ENCODE data around the gene MED19.

The MED19 gene

DNA sequence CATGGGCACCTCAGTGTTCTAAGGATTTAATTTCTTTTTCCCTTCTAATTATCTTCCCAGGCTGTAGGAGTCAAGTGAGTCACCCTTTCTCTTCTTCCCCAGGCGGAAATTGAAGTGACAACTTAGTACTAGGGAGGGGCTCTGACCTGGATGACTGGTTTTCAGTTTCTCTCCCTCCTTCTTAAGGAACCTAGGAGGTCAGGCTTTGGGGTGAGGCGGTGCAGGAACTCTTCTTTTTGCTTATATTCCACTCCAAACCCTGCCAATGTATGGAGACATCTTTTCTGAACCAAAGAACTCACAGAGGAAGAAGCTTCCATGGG lies 31.5 kb downstream of the MED19 start:
- peak; percentile 28 for DNase-seq (ENCODE audit: low read depth)
- TF ChIP-seq, protein P1, sequence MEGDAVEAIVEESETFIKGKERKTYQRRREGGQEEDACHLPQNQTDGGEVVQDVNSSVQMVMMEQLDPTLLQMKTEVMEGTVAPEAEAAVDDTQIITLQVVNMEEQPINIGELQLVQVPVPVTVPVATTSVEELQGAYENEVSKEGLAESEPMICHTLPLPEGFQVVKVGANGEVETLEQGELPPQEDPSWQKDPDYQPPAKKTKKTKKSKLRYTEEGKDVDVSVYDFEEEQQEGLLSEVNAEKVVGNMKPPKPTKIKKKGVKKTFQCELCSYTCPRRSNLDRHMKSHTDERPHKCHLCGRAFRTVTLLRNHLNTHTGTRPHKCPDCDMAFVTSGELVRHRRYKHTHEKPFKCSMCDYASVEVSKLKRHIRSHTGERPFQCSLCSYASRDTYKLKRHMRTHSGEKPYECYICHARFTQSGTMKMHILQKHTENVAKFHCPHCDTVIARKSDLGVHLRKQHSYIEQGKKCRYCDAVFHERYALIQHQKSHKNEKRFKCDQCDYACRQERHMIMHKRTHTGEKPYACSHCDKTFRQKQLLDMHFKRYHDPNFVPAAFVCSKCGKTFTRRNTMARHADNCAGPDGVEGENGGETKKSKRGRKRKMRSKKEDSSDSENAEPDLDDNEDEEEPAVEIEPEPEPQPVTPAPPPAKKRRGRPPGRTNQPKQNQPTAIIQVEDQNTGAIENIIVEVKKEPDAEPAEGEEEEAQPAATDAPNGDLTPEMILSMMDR (IDR thresholded peaks at IDR 0.05; ENCODE audit: low read length, missing control alignments), result no peak
- H3K4me3 ChIP-seq (replicated peaks; ENCODE audit: low read depth, low read length), result no peak overlapping the region

DNA sequence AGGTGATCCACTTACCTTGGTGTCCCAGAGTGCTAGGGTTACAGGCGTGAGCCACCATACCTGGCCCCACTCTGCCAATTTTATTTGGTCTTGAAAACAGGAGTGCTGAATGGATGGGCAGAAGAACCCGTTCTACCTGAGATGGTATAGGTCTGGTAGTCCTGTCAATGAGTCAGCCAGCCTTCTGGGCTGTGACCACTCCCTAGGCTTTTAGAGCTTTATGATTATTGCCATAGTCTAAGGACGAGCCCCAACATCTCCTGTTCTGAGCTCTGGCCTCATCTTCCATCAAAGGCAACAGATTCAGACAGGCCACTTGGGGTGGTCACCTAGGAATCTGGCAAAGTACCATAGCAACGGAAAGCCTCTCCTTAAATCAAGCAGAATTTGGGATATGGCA lies 32.6 kb downstream of the MED19 start:
- TF ChIP-seq, protein P1 (IDR thresholded peaks at IDR 0.05; ENCODE audit: low read length, missing control alignments), result no peak

DNA sequence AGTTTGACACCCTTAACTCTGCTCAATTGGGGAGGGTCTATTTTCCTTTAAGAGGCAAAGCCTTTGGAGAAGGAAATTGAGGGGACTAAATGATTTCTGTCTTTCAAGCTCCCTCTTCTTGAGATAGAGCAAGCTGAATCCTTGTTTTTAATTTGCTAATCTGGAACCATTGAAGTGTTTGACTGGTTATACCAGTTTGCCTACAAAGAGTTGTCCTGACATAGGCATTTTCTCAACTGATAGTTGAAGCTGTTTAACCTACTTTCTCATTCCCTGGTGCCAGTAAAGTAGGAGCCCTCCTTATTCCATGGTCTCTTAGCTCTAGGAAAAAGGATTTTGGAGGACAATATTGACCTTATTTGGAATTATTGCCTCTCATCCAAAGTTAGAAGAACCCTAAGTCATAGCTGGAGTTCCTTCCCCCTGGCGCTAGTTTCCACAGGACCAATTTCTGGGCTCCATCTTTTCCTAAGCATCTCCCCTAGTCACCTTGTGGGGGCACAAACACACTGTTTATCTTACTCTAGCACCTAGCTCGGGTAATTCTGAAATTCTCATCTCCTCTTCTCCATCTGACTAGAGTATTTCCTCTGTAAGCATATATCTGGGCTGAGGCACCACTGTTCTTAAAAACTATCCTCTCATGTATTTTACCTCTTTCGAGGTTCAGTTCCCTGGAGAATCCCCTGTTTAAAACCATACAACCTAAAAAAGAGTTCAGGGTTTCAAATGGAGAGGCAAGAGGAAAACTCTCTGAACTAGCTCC lies 36.7 kb downstream of the MED19 start:
- DNase-seq (ENCODE audit: low read depth), result no peak
- TF ChIP-seq, protein P1 (IDR thresholded peaks at IDR 0.05; ENCODE audit: low read length, missing control alignments), result no peak
- H3K4me3 ChIP-seq (replicated peaks; ENCODE audit: low read depth, low read length), result no peak overlapping the region

More for the DNA sequence above, 32.6 kb downstream of the MED19 start:
- DNase-seq (ENCODE audit: low read depth), result no peak
- no peak overlapping the region for H3K4me3 ChIP-seq (replicated peaks; ENCODE audit: low read depth, low read length)

DNA sequence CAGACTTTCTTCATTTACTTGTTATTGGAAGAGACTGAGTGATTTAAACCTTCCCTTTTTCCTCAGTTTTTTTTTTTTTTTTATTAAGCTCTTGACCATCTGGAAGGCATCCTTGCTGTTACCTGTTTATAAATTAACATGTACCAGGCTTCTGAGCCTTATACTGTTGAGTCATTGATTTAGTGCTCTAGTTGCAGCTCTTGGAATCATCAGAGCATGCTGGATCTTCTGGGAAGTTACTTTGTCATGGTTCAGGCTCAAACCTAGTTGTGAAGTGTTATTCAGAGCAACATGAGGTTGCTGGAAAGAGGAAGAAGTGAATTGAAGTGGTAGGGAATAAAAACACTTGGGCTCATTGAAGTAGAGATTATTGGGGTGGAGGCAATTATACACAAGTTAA lies 37.8 kb downstream of the MED19 start:
- TF ChIP-seq, protein P1 (IDR thresholded peaks at IDR 0.05; ENCODE audit: low read length, missing control alignments), result no peak
- DNase-seq (ENCODE audit: low read depth), result no peak
- no peak overlapping the region for H3K4me3 ChIP-seq (replicated peaks; ENCODE audit: low read depth, low read length)

DNA sequence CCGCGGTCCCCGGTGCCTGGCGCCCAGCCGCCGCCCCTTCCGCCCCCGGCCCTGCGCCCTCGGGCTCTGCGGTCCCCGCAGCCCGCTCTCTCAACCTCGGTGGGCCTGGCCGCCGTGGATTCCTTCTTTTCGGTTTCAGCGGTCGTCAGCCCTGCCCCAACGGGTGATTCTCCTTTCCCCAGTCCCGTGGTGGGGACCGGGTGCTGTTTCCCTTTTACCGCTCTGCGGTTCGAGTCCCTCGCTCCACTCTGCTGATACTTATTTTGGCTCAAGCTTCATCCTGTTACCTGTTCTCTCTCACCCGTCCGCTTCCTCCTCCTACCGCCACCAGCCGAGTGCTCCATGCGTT lies 43.6 kb downstream of the MED19 start:
- no peak for DNase-seq (ENCODE audit: low read depth)
- peak overlapping the region; percentile 64 for H3K4me3 ChIP-seq (replicated peaks; ENCODE audit: low read depth, low read length)
- TF ChIP-seq, protein P1 (IDR thresholded peaks at IDR 0.05; ENCODE audit: low read length, missing control alignments), result no peak

DNA sequence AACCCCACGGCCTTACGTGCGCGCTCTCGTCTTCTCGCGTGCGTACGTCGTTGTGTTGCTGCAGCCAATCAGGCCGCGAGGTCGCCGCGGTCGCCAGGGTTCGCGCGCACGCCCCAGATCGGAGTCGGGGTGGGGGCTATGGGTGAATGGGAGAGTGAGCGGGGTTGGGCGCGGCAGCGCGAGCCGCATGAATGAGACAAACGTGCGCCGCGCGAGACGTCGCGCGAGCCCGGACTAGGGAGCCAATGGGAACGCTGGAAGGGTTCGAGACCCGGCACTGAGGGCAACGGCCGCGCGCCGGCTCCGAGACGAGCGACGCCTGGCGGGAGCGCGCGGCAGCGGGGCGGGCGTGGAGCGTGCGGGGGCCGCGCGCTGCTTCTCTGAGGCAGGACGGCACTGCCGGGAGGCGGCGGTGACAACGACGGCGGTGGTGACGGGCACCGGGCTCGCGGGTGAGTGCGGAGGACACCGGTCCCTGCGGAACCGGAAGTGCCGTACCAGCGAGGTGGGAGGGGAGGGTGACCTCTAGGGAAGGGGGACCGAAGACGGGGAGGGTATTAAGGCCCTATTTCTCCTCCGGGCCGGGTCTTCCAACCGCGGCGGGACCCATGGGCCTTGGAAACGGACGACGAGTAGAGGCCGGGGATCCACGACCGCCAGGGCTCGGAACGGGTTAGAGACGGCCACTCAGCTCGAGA lies 44.1 kb downstream of the MED19 start, which contains the start of gene ZDHHC5:
Gene ZDHHC5 (plus strand): TSS at position 379 of the 698 bp plus-strand sequence. CDS start 4,977 bp downstream, outside the sequence.
- H3K4me3 ChIP-seq (replicated peaks; ENCODE audit: low read depth, low read length), result peak within 1 kb of the TSS; percentile 64
- TF ChIP-seq, protein P1 (IDR thresholded peaks at IDR 0.05; ENCODE audit: low read length, missing control alignments), result no peak
- peak; percentile 100 for DNase-seq (ENCODE audit: low read depth)
